Measurements from ENCODE around the gene MRPS34.

Gene MRPS34

GRCh38 chr16:1790261-1790610 is 17.3 kb upstream of the MRPS34 start:
- TF ChIP-seq SIN3A (IDR thresholded peaks at IDR 0.05; ENCODE audit: borderline replicate concordance, insufficient read depth, low read length) = no peak
- no peak for TF ChIP-seq REST (IDR thresholded peaks at IDR 0.05; ENCODE audit: insufficient read depth in 1 of 2, low read depth in 2 of 2, low read length in 2 of 2)
- no peak for TF ChIP-seq TAF1 (IDR thresholded peaks at IDR 0.05; ENCODE audit: borderline replicate concordance, insufficient read depth, low read length)
- TF ChIP-seq POLR2AphosphoS5 (IDR thresholded peaks at IDR 0.05; ENCODE audit: low read depth, low read length) = no peak
- TF ChIP-seq FOXP2 (optimal IDR thresholded peaks at IDR 0.05; ENCODE audit: borderline replicate concordance, extremely low read depth, extremely low read length, insufficient read depth) = no peak

GRCh38 chr16:1789643-1790045 is 16.7 kb upstream of the MRPS34 start:
- TF ChIP-seq POLR2AphosphoS5 (IDR thresholded peaks at IDR 0.05; ENCODE audit: low read depth, low read length) = no peak
- no peak for TF ChIP-seq TAF1 (IDR thresholded peaks at IDR 0.05; ENCODE audit: borderline replicate concordance, insufficient read depth, low read length)
- TF ChIP-seq FOXP2 (optimal IDR thresholded peaks at IDR 0.05; ENCODE audit: borderline replicate concordance, extremely low read depth, extremely low read length, insufficient read depth) = no peak
- no peak for TF ChIP-seq SIN3A (IDR thresholded peaks at IDR 0.05; ENCODE audit: borderline replicate concordance, insufficient read depth, low read length)
- TF ChIP-seq REST (IDR thresholded peaks at IDR 0.05; ENCODE audit: insufficient read depth in 1 of 2, low read depth in 2 of 2, low read length in 2 of 2) = no peak

- no peak for TF ChIP-seq SIN3A (IDR thresholded peaks at IDR 0.05; ENCODE audit: borderline replicate concordance, insufficient read depth, low read length)
- TF ChIP-seq POLR2AphosphoS5 (IDR thresholded peaks at IDR 0.05; ENCODE audit: low read depth, low read length) = no peak
- TF ChIP-seq FOXP2 (optimal IDR thresholded peaks at IDR 0.05; ENCODE audit: borderline replicate concordance, extremely low read depth, extremely low read length, insufficient read depth) = no peak
- no peak for TF ChIP-seq REST (IDR thresholded peaks at IDR 0.05; ENCODE audit: insufficient read depth in 1 of 2, low read depth in 2 of 2, low read length in 2 of 2)
- no peak for TF ChIP-seq TAF1 (IDR thresholded peaks at IDR 0.05; ENCODE audit: borderline replicate concordance, insufficient read depth, low read length)
Observed at GRCh38 chr16:1788708-1789100, 15.8 kb upstream of the MRPS34 start.

GRCh38 chr16:1788095-1788707 is 15.3 kb upstream of the MRPS34 start:
- no peak for TF ChIP-seq SIN3A (IDR thresholded peaks at IDR 0.05; ENCODE audit: borderline replicate concordance, insufficient read depth, low read length)
- no peak for TF ChIP-seq POLR2AphosphoS5 (IDR thresholded peaks at IDR 0.05; ENCODE audit: low read depth, low read length)
- no peak for TF ChIP-seq REST (IDR thresholded peaks at IDR 0.05; ENCODE audit: insufficient read depth in 1 of 2, low read depth in 2 of 2, low read length in 2 of 2)
- TF ChIP-seq FOXP2 (optimal IDR thresholded peaks at IDR 0.05; ENCODE audit: borderline replicate concordance, extremely low read depth, extremely low read length, insufficient read depth) = no peak
- no peak for TF ChIP-seq TAF1 (IDR thresholded peaks at IDR 0.05; ENCODE audit: borderline replicate concordance, insufficient read depth, low read length)
